ENCODE measurements around the gene PAIP2.

GRCh38 chr5:139414581-139415130, 73.0 kb downstream of the PAIP2 start:
- TF ChIP-seq CTCF (conservative IDR thresholded peaks at IDR 0.05; ENCODE audit: low read depth, low read length) (no peak), EZH2 (IDR thresholded peaks at IDR 0.05; ENCODE audit: borderline replicate concordance, low read depth, low read length, poor library complexity, severe bottlenecking) (no peak)

All from A673 (cell line).